K562 (cell line): Measurements from ENCODE around the gene CYTH4.

Source experiments
- CTCFL ChIP-seq: IDR thresholded peaks from 2 replicates; pipeline ENCODE4 v1.6.1; 2011; ENCODE audit warnings: borderline replicate concordance, low read depth, mild to moderate bottlenecking, moderate library complexity, low read length; ENCODE audit not compliant: insufficient read depth, poor library complexity, severe bottlenecking
- ETV6 ChIP-seq, 3 experiments: fragments of 150-350 bp in 1 of 3; sonication (generic) in 1 of 3; formaldehyde crosslinking in 1 of 3; IDR thresholded peaks; 2 replicates each; pipeline versions ENCODE4 v1.6.1 to v1.8.0; 2014 to 2022; ENCODE audit warnings: borderline replicate concordance in 2 of 3, low read depth in 2 of 3, antibody characterized with exemption in 1 of 3, low read length in 1 of 3, mild to moderate bottlenecking in 1 of 3, missing genetic modification reagents in 1 of 3
- GABPB1 ChIP-seq: sonication (generic); formaldehyde crosslinking; IDR thresholded peaks from 2 replicates; pipeline ENCODE4 v1.8.0; 2022; ENCODE audit warnings: mild to moderate bottlenecking, missing genetic modification reagents
- IRF1 ChIP-seq: sonication (generic); formaldehyde crosslinking; IDR thresholded peaks from 2 replicates; pipeline ENCODE4 v1.8.0; 2022; ENCODE audit warnings: missing genetic modification reagents, mild to moderate bottlenecking, borderline replicate concordance
- MYC ChIP-seq, 2 experiments: fragments of 250-450 bp in 1 of 2; sonication (Bioruptor Pico) in 1 of 2; IDR thresholded peaks; 2 replicates each; pipeline versions ENCODE4 v1.5.1 to v1.6.1; 2012 to 2021; ENCODE audit warnings: low read depth in 2 of 2, borderline replicate concordance in 1 of 2, improper control_type of control experiment in 1 of 2, low read length in 1 of 2, mild to moderate bottlenecking in 1 of 2, moderate library complexity in 1 of 2
- NR1H2 ChIP-seq: sonication (generic); formaldehyde crosslinking; IDR thresholded peaks from 2 replicates; pipeline ENCODE4 v1.4.0; 2020; ENCODE audit warnings: mild to moderate bottlenecking, missing genetic modification reagents
- RBFOX2 ChIP-seq: fragments of 200-400 bp; formaldehyde crosslinking; IDR thresholded peaks from 2 replicates; pipeline ENCODE4 v1.6.1; 2017; ENCODE audit warnings: low read depth, mild to moderate bottlenecking, low read length, moderate library complexity
- SNRNP70 ChIP-seq: fragments of 200-400 bp; formaldehyde crosslinking; optimal IDR thresholded peaks from 2 replicates; pipeline ENCODE3; 2017; ENCODE audit warnings: low read depth, low read length
- ZBTB1 ChIP-seq: sonication (generic); formaldehyde crosslinking; IDR thresholded peaks from 2 replicates; pipeline ENCODE4 v1.8.1; 2023; ENCODE audit warnings: missing genetic modification reagents, low read depth, mild to moderate bottlenecking, borderline replicate concordance
- ZNF239 ChIP-seq: fragments of 250-450 bp; sonication (Bioruptor Pico); IDR thresholded peaks from 2 replicates; pipeline ENCODE4 v1.4.0; 2020; ENCODE audit warnings: mild to moderate bottlenecking
- TF ChIP-seq, protein P1 (sequence below), 3 experiments: IDR thresholded peaks in 2 of 3; conservative IDR thresholded peaks in 1 of 3; 2 replicates each; pipeline ENCODE4 v1.5.1; 2011 to 2012; ENCODE audit warnings: low read length in 3 of 3, mild to moderate bottlenecking in 3 of 3, control low read depth in 2 of 3, improper control_type of control experiment in 1 of 3, inconsistent platforms in 1 of 3, low read depth in 1 of 3, mixed read lengths in 1 of 3, moderate library complexity in 1 of 3; ENCODE audit not compliant: insufficient read depth in 2 of 3

GRCh38 chr22:37314315-37315074 is 32.2 kb downstream of the CYTH4 start:
- TF ChIP-seq, protein P1, sequence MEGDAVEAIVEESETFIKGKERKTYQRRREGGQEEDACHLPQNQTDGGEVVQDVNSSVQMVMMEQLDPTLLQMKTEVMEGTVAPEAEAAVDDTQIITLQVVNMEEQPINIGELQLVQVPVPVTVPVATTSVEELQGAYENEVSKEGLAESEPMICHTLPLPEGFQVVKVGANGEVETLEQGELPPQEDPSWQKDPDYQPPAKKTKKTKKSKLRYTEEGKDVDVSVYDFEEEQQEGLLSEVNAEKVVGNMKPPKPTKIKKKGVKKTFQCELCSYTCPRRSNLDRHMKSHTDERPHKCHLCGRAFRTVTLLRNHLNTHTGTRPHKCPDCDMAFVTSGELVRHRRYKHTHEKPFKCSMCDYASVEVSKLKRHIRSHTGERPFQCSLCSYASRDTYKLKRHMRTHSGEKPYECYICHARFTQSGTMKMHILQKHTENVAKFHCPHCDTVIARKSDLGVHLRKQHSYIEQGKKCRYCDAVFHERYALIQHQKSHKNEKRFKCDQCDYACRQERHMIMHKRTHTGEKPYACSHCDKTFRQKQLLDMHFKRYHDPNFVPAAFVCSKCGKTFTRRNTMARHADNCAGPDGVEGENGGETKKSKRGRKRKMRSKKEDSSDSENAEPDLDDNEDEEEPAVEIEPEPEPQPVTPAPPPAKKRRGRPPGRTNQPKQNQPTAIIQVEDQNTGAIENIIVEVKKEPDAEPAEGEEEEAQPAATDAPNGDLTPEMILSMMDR (IDR thresholded peaks at IDR 0.05 in 2 of 3, conservative IDR thresholded peaks at IDR 0.05 in 1 of 3; ENCODE audit: insufficient read depth in 2 of 3, low read depth in 1 of 3, low read length in 3 of 3): peak in 1 of 3 experiments; percentile 27; a peak in 2 of 6 replicates
- TF ChIP-seq CTCFL (no peak), ZNF239 (CRISPR knock-in tag) (no peak), MYC (IDR thresholded peaks at IDR 0.05; ENCODE audit: low read depth, low read length) (no peak), MYC (CRISPR knock-in tag; IDR thresholded peaks at IDR 0.05; ENCODE audit: borderline replicate concordance, low read depth) (no peak), NR1H2 (CRISPR knock-in tag) (no peak), ZBTB1 (CRISPR knock-in tag) (no peak), IRF1 (CRISPR knock-in tag) (no peak), SNRNP70 (no peak), ETV6 (IDR thresholded peaks at IDR 0.05; ENCODE audit: borderline replicate concordance in 1 of 2, low read depth in 2 of 2, low read length in 1 of 2) (no peak), ETV6 (CRISPR knock-in tag; IDR thresholded peaks at IDR 0.05; ENCODE audit: borderline replicate concordance) (no peak), RBFOX2 (no peak), GABPB1 (CRISPR knock-in tag) (no peak)
